Neural cell (in vitro differentiated cells): ENCODE data around the gene ARL2. TPM values are rescaled to one million over a fixed set of nuclear protein-coding genes. Genes with fewer than 3 reads are reported as not detected.
"Not testable (repeated sequence)": the region's sequence is repeated elsewhere in the genome, so short reads cannot be mapped to it uniquely, and the experiment has no call there.

ENCODE experiments used
- H2AFZ ChIP-seq: fragments of 200-600, 300-800 bp; sonication (generic), shearing (Covaris generic); 2 replicates; pipeline ENCODE4 v1.6.0; 2014; ENCODE audit warnings: low read depth, mild to moderate bottlenecking, antibody characterized with exemption, low read length, moderate library complexity
- H3F3A ChIP-seq: fragments of 200-600 bp; shearing (Covaris generic); 2 replicates; pipeline ENCODE4 v1.6.1; 2016; ENCODE audit warnings: mild to moderate bottlenecking, moderate library complexity, mixed read lengths, antibody characterized with exemption, low read length; ENCODE audit not compliant: insufficient read depth, poor library complexity, severe bottlenecking
- H3K27ac ChIP-seq: fragments of 200-600, 300-800 bp; sonication (generic), shearing (Covaris generic); 2 replicates; pipeline ENCODE4 v1.5.1; 2014; ENCODE audit warnings: mild to moderate bottlenecking, low read length, moderate library complexity
- H3K27me3 ChIP-seq: fragments of 300-800, 200-600 bp; sonication (generic), shearing (Covaris generic); 2 replicates; pipeline ENCODE4 v1.6.0; 2014; ENCODE audit warnings: mild to moderate bottlenecking, low read depth, low read length, moderate library complexity; ENCODE audit not compliant: insufficient read depth
- H3K36me3 ChIP-seq: fragments of 300-800, 200-600 bp; sonication (generic), shearing (Covaris generic); 2 replicates; pipeline ENCODE4 v1.5.1; 2014; ENCODE audit warnings: mild to moderate bottlenecking, antibody characterized with exemption, low read length, moderate library complexity; ENCODE audit not compliant: insufficient read depth
- H3K4me2 ChIP-seq: fragments of 300-800, 200-600 bp; sonication (generic), shearing (Covaris generic); 2 replicates; pipeline ENCODE4 v1.6.0; 2014; ENCODE audit warnings: mild to moderate bottlenecking, low read length
- H3K4me3 ChIP-seq: fragments of 300-800, 200-600 bp; sonication (generic), shearing (Covaris generic); 2 replicates; pipeline ENCODE4 v1.5.1; 2014; ENCODE audit warnings: mild to moderate bottlenecking, low read length, moderate library complexity
- H3K79me2 ChIP-seq: fragments of 200-600 bp; shearing (Covaris generic); replicated peaks from 2 replicates; pipeline ENCODE4 v1.6.0; 2014; ENCODE audit warnings: mild to moderate bottlenecking, low read length, moderate library complexity; ENCODE audit not compliant: insufficient read depth
- H3K9ac ChIP-seq: fragments of 300-800, 200-600 bp; sonication (generic), shearing (Covaris generic); 2 replicates; pipeline ENCODE4 v1.6.1; 2016; ENCODE audit warnings: mild to moderate bottlenecking, low read length, mixed read lengths
- H3K9me2 ChIP-seq: fragments of 200-600 bp; shearing (Covaris generic); 2 replicates; pipeline ENCODE4 v1.6.1; 2016; ENCODE audit warnings: mild to moderate bottlenecking, low read length, mixed read lengths; ENCODE audit not compliant: insufficient read depth
- H3K9me3 ChIP-seq: fragments of 200-600, 300-800 bp; sonication (generic), shearing (Covaris generic); 2 replicates; pipeline ENCODE4 v1.6.1; 2016; ENCODE audit warnings: mild to moderate bottlenecking, mixed run types, low read length, moderate library complexity, mixed read lengths
- H4K20me1 ChIP-seq: fragments of 200-600 bp; shearing (Covaris generic); 2 replicates; pipeline ENCODE4 v1.6.1; 2016; ENCODE audit warnings: mild to moderate bottlenecking, mixed run types; ENCODE audit not compliant: insufficient read depth
- EP300 ChIP-seq: fragments of 450-650 bp; conservative IDR thresholded peaks from 2 replicates; pipeline ENCODE4 v1.6.1; 2014; ENCODE audit warnings: antibody characterized with exemption, mild to moderate bottlenecking, moderate library complexity; ENCODE audit not compliant: poor library complexity, severe bottlenecking
- EZH2 ChIP-seq: fragments of 200-600, 300-800 bp; shearing (Covaris generic), sonication (generic); IDR thresholded peaks from 2 replicates; pipeline ENCODE4 v1.6.1; 2014; ENCODE audit warnings: antibody characterized with exemption, low read length, borderline replicate concordance, mild to moderate bottlenecking; ENCODE audit not compliant: insufficient read depth, poor library complexity, severe bottlenecking
- MXI1 ChIP-seq: fragments of 450-650 bp; conservative IDR thresholded peaks from 2 replicates; pipeline ENCODE4 v1.6.1; 2014; ENCODE audit warnings: antibody characterized with exemption, mild to moderate bottlenecking; ENCODE audit not compliant: poor library complexity, severe bottlenecking
- POLR2AphosphoS5 ChIP-seq: IDR thresholded peaks from 2 replicates; pipeline ENCODE4 v1.6.1; 2012
- RAD21 ChIP-seq: fragments of 450-650 bp; conservative IDR thresholded peaks from 2 replicates; pipeline ENCODE4 v1.6.1; 2014; ENCODE audit warnings: antibody characterized with exemption, mild to moderate bottlenecking, moderate library complexity
- SMC3 ChIP-seq: fragments of 450-650 bp; conservative IDR thresholded peaks from 2 replicates; pipeline ENCODE4 v1.6.1; 2014; ENCODE audit warnings: antibody characterized with exemption, mild to moderate bottlenecking, moderate library complexity; ENCODE audit not compliant: poor library complexity
- TAF1 ChIP-seq: IDR thresholded peaks from 2 replicates; pipeline ENCODE4 v1.6.1; 2012; ENCODE audit warnings: low read depth
- polyA plus RNA-seq: library from polyadenylated mRNA; depleted of rRNA; stranded (reverse); fragments of >200 nt; gene quantifications from 2 replicates; pipeline ENCODE4 v1.2.3, GENCODE V29; 2014
- TF ChIP-seq, protein P1 (sequence below): IDR thresholded peaks from 2 replicates; pipeline ENCODE4 v1.6.1; 2012; ENCODE audit warnings: borderline replicate concordance
- TF ChIP-seq, protein P2 (sequence below): fragments of 450-650 bp; IDR thresholded peaks from 2 replicates; pipeline ENCODE4 v1.5.1; 2014; ENCODE audit warnings: antibody characterized with exemption, mild to moderate bottlenecking, moderate library complexity; ENCODE audit not compliant: poor library complexity, severe bottlenecking

The ARL2 gene
- polyA plus RNA-seq, 1 donor from 2014 or later = 158 TPM

DNA sequence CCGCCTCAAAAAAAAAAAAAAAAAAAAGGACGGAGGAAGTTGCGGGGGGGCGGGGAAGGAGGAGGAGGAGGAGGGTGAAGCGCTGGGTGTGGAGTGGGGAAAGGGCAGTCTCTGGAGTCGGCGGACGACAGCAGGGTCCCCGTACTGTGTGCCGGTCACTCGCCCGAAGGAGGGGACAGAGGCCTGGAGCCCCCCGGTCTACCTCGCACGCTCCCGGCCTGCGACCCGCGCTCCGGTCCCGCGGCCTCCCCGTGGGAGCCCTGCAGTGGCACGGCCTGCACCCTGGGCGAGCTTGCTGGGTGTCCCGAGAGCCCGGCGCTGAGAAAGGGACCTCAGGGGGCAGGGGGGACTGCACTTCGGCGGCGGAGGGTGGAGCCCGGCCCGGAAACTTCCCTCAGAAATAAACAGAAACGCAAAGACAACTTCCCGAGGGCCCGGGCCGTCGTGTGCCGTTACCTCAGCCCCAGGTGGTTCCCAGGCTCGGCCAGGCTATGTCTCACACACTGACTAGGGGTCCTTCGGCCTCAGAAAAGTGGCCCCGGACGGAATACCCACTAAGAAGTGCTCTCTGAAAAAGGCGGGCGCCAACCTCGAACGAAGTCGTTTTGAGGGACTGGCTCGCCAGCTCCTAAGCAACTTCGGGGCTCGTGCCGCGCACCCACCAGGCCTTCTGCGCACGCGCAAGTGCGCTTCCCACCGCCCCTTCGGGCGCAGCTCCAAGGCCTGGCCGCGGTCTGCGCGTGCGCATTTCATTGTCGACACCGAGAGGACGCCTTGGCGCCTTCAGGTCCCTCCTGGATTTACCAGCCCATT is 42.3 kb upstream of the ARL2 start, which contains the start of gene MAJIN:
Gene MAJIN (minus strand): TSS at position 688 of the 813 bp plus-strand sequence. CDS start 12,703 bp downstream, outside the sequence.
- H3F3A ChIP-seq = no peaks in the 10 kb centered on the region
- no peaks in the 10 kb centered on the region for H4K20me1 ChIP-seq
- H3K4me2 ChIP-seq = no peak within 1 kb of the TSS
- no peaks in the 10 kb centered on the region for H3K9me2 ChIP-seq
- H3K27me3 ChIP-seq = no peaks in the 10 kb centered on the region
- no peaks in the 10 kb centered on the region for H3K9me3 ChIP-seq
- H3K27ac ChIP-seq = no peak within 1 kb of the TSS
- H3K9ac ChIP-seq = no peak within 1 kb of the TSS
- H3K4me3 ChIP-seq = no peak within 1 kb of the TSS
- H2AFZ ChIP-seq = no peak within 1 kb of the TSS
- no peak for TF ChIP-seq EZH2
- no peaks in the 10 kb centered on the region for H3K36me3 ChIP-seq
- H3K79me2 ChIP-seq = no peaks in the 10 kb centered on the region

DNA sequence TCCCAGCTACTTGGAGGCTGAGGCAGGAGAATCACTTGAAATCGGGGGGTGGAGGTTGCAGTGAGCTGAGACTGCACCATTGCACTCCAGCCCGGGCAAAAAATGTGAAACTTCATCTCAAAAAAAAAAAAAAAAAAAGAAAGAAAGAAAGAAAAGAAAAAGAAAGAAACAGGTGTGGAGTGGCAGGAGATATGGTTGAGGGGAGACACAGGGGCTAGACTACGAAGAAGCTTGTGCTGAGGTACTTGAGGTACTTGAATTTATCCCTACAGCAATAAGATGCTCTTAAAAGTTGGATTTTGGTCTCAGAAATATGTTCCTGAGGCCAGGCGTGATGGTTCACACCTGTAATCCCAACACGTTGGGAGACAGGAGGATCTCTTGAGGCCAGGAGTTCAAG is 39.8 kb upstream of the ARL2 start:
- H3K27me3 ChIP-seq = no peaks in the 10 kb centered on the region
- no peak overlapping the region for H3K4me3 ChIP-seq
- no peak for TF ChIP-seq TAF1
- no peaks in the 10 kb centered on the region for H3K9me2 ChIP-seq
- no peak overlapping the region for H3K9ac ChIP-seq
- no peaks in the 10 kb centered on the region for H3K9me3 ChIP-seq
- H4K20me1 ChIP-seq = no peaks in the 10 kb centered on the region
- no peak overlapping the region for H3K4me2 ChIP-seq
- H3K36me3 ChIP-seq = no peaks in the 10 kb centered on the region
- no peak overlapping the region for H3K27ac ChIP-seq
- no peaks in the 10 kb centered on the region for H3F3A ChIP-seq
- no peaks in the 10 kb centered on the region for H3K79me2 ChIP-seq
- no peak overlapping the region for H2AFZ ChIP-seq

DNA sequence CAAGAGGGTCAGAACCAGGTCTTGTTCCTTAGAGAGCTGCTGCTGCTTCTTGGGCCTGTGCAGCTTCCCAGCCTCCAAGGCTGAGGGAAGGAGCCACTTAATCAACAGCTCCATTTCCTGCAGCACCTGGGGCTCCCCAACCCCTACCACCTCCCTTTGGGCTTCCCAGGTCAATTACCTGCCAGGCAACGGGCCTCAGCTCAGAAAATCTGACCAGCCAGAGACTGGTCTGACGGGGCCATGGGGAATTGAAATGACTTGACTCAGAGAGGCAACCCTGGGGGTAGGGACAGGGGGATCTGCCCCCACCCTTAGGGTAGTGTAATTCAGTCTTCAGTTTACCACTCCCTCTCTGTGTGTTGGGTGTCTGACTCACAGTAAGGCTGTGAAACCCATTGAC is 37.3 kb upstream of the ARL2 start:
- TF ChIP-seq EP300 (no peak), EZH2 (no peak), POLR2AphosphoS5 (no peak), SMC3 (no peak), MXI1 (no peak), TAF1 (no peak), RAD21 (no peak)
- TF ChIP-seq, protein P1, sequence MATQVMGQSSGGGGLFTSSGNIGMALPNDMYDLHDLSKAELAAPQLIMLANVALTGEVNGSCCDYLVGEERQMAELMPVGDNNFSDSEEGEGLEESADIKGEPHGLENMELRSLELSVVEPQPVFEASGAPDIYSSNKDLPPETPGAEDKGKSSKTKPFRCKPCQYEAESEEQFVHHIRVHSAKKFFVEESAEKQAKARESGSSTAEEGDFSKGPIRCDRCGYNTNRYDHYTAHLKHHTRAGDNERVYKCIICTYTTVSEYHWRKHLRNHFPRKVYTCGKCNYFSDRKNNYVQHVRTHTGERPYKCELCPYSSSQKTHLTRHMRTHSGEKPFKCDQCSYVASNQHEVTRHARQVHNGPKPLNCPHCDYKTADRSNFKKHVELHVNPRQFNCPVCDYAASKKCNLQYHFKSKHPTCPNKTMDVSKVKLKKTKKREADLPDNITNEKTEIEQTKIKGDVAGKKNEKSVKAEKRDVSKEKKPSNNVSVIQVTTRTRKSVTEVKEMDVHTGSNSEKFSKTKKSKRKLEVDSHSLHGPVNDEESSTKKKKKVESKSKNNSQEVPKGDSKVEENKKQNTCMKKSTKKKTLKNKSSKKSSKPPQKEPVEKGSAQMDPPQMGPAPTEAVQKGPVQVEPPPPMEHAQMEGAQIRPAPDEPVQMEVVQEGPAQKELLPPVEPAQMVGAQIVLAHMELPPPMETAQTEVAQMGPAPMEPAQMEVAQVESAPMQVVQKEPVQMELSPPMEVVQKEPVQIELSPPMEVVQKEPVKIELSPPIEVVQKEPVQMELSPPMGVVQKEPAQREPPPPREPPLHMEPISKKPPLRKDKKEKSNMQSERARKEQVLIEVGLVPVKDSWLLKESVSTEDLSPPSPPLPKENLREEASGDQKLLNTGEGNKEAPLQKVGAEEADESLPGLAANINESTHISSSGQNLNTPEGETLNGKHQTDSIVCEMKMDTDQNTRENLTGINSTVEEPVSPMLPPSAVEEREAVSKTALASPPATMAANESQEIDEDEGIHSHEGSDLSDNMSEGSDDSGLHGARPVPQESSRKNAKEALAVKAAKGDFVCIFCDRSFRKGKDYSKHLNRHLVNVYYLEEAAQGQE = no peak
- TF ChIP-seq, protein P2, sequence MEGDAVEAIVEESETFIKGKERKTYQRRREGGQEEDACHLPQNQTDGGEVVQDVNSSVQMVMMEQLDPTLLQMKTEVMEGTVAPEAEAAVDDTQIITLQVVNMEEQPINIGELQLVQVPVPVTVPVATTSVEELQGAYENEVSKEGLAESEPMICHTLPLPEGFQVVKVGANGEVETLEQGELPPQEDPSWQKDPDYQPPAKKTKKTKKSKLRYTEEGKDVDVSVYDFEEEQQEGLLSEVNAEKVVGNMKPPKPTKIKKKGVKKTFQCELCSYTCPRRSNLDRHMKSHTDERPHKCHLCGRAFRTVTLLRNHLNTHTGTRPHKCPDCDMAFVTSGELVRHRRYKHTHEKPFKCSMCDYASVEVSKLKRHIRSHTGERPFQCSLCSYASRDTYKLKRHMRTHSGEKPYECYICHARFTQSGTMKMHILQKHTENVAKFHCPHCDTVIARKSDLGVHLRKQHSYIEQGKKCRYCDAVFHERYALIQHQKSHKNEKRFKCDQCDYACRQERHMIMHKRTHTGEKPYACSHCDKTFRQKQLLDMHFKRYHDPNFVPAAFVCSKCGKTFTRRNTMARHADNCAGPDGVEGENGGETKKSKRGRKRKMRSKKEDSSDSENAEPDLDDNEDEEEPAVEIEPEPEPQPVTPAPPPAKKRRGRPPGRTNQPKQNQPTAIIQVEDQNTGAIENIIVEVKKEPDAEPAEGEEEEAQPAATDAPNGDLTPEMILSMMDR = no peak
- H3K27me3 ChIP-seq = no peaks in the 10 kb centered on the region
- no peak overlapping the region for H3K4me2 ChIP-seq
- H3K36me3 ChIP-seq = no peaks in the 10 kb centered on the region
- no peak overlapping the region for H3K9ac ChIP-seq
- H3K79me2 ChIP-seq = no peaks in the 10 kb centered on the region
- no peak overlapping the region for H2AFZ ChIP-seq
- H3F3A ChIP-seq = no peaks in the 10 kb centered on the region
- H4K20me1 ChIP-seq = no peaks in the 10 kb centered on the region
- H3K27ac ChIP-seq = no peak overlapping the region
- no peaks in the 10 kb centered on the region for H3K9me3 ChIP-seq
- H3K9me2 ChIP-seq = no peaks in the 10 kb centered on the region
- H3K4me3 ChIP-seq = no peak overlapping the region

DNA sequence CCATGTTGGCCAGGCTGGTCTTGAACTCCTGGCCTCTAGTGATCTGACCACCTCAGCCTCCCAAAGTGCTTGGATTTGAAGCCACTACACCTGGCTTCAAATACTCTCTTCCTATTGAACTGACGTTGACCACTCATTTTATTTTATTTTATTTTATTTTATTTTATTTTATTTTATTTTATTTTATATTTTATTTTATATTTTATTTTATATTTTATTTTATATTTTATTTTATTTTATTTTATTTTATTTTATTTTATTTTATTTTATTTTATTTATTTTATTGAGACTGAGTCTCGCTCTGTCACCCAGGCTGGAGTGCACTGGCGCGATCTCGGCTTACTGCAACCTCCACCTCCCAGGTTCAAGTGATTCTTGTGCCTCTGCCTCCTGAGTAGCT is 30.6 kb upstream of the ARL2 start:
- H3K27ac ChIP-seq, H3K9me3 ChIP-seq, H3K79me2 ChIP-seq, H3K27me3 ChIP-seq, H3K36me3 ChIP-seq, H3F3A ChIP-seq, H3K4me3 ChIP-seq, H3K9me2 ChIP-seq, H4K20me1 ChIP-seq, H3K4me2 ChIP-seq, H3K9ac ChIP-seq, H2AFZ ChIP-seq: not testable (repeated sequence)
